Stimulated activated CD4-positive, alpha-beta T cell treated with anti-CD3 and anti-CD28 coated beads, Interleukin-4, amount 100 ng/mL, for 24 hours (primary cell): ENCODE results near the gene NT5DC4.
"Not testable (repeated sequence)": the region's sequence is repeated elsewhere in the genome, so short reads cannot be mapped to it uniquely, and the experiment has no call there.

ENCODE experiments used
- DNase-seq: peaks from one replicate; pipeline ENCODE4 v3.0.0-alpha.2; 2020

Gene NT5DC4

DNA sequence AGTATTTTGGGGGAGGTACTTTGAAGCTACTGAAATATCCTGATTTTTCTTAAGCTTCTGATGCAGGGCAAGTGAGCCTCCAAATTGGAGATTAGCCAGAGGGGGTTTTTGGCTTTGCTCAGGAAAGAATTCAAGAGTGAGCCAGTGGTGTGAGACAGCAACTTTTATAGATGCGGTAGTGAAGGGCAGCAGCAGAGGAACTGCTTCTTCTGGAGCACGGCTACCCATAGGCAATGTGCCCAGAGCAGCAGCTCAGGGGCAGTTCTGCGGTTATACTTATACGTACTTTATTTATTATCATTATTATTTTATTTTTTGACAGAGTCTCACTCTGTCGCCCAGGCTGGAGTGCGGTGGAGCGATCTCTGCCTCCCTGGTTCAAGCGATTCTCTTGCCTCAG is 19.8 kb upstream of the NT5DC4 start:
- DNase-seq, result no peak

DNA sequence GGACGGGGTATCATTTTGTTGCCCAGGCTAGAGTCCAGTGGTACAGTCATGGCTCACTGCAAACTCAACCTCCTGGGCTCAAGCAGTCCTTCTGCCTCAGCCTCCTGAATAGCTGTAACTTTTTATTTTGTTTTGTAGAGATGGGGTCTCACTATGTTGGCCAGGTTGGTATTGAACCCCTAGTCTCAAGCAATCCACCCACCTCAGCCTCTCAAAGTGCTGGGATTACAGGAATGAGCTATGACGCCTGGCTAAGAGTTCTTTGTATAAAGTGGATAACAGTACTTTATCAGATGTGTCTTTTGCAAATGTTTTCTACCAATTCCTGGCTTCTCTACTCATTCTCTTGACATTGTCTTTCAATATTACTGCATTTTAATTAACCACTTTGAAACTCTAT is 17.1 kb upstream of the NT5DC4 start:
- DNase-seq, result no peak

DNA sequence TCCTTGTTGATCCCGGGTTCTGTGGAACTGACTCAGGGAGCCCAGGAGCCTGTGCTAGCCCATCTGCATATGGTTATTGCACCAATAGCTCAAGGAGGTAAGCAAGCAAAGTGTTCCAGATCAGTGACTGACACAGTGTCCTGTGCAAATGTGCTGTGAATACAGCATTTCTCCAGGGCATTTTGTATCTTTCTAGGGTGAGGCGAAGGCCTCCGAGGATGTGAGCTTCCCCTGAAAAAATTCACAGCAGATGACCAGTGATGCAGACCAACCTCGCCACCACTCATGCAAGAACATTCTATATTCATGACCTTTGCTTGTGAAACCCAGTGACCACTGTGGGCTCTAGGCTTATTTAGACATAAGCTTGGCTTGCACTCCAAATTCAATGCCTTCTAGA is 15.2 kb upstream of the NT5DC4 start:
- no peak for DNase-seq

DNA sequence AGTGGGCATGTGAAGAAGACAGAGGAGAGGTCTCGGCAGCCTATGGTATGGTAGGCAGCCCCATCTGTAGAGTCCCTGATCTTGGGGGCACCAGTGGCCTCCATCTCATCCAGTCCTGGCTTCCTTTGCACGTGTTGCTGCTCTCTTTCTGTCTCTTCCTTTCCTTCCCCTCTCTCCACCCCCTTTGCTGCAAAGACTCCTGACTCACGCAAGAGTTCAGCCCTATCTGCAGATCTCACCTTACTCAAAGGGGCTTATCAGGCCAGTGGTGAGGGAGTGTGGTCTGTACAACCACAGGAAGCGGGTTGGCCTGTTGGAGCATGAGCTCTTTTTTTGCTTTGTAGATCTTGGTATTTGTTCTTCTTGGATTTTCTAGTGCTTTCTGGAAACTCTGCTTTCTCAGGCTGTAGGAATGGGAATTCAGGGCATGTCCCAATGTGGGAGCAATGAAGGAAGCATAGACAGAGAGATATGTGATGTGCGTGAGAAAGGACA is 14.6 kb upstream of the NT5DC4 start:
- peak; percentile 34 for DNase-seq

DNA sequence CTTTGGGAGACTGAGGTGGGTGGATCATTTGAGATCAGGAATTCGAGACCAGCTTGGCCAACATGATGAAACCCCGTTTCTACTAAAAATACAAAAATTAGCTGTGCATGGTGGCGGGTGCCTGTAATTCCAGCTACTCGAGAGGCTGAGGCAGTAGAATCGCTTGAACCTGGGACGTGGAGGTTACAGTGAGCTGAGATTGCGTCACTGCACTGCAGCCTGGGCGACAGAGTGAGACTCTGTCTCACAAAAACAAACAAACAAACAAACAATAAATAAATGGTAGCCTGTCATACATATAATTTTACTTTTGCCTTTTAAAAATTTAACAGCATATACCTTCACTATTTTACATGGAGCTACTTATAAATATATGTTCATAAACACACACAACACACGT is 13.9 kb upstream of the NT5DC4 start:
- DNase-seq, result not testable (repeated sequence)

DNA sequence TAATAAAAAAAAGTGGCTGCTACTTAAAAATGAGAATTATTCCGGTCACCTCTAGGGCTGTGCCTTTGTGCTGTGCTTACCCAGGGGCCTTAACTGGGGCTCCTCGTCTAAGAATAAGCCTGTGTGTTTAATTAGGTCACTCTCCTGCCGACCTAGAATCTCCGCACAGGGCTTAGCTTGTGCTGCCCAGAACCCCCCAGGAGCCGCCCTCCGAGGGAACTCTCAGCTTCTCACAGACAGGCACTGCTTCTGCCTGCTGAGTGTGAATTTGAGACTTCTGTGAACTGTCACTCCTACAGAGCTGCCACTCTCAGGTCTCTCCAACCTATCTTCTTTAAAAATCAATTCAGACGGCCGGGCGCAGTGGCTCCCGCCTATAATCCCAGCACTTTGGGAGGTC is 11.9 kb upstream of the NT5DC4 start:
- DNase-seq, result no peak

DNA sequence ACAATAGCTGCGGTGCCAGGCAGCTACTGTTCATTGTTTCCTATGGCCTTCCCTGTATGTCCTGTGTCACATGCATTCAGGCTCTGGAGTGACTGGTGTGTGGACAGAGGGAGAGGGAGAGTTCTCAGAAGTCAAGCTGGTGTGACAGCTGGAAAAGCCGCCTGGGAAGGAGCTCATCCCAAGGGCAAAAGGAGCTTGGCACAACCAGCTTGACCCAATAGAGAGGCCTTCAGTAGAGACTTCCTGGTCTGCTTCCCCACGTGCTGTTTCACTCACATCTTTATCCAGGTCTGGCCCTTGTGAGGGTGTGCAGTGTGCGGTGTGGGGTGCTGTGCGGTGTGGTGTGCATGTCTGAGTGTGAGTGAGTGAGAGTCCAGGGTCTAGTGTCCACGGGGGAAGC is 11.1 kb upstream of the NT5DC4 start:
- DNase-seq, result no peak

DNA sequence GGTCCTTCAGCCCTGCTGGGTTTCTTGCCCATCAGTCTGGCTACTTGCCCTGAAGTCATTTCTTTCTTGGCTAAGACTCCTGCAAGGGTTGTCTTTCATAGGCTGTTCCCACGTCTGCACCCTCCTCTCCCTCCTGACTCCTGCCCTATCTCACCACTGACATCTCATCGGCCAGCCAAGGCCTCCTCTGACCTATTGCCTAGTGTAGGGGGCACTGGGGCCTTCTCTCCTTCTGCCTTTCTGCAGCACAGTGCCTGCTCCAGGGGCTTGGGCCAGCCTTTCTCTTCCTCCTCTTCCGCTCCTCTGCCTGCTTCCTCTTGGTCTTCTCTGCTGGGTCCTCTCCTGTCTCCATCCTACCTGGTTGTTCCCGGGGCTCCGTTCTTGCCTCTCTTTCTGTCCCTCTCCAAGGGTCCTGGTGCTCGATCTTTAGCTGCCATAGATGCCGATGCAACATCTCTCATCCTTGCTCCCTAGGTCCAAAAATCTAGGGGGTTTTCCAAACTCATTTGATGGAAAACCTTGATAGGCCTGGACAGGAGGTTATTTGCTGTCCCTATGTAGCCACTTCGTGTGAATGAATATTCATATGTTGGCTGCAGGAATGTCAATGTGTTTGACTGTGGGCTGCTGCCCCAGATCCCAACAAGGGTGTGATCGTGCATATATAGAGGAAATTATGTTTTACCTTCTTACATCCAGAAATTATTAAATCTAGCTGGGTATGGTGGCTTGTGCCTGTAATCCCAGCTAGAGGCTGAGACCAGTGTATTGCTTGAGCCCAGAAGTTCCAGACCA is 9.7 kb upstream of the NT5DC4 start:
- no peak for DNase-seq

DNA sequence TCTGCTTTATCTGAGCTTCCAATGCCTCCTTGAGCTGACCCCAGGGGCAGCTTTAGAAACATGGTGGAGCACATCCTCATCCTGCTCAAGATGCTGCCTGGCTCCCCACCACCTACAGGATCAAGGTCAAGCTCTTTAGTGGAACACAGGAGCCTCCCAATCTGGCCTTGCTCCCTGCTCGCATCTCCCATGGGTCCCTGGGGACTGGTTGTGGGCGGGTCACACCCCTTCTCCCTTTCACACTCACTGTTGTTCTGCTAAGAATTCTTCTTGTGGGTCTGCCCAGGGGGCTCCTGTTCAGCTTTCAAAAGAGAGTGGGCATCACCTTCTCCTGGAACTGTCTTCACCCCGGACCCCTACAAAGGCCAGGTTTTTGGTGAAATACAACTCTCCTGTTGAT is 8.4 kb upstream of the NT5DC4 start:
- no peak for DNase-seq

DNA sequence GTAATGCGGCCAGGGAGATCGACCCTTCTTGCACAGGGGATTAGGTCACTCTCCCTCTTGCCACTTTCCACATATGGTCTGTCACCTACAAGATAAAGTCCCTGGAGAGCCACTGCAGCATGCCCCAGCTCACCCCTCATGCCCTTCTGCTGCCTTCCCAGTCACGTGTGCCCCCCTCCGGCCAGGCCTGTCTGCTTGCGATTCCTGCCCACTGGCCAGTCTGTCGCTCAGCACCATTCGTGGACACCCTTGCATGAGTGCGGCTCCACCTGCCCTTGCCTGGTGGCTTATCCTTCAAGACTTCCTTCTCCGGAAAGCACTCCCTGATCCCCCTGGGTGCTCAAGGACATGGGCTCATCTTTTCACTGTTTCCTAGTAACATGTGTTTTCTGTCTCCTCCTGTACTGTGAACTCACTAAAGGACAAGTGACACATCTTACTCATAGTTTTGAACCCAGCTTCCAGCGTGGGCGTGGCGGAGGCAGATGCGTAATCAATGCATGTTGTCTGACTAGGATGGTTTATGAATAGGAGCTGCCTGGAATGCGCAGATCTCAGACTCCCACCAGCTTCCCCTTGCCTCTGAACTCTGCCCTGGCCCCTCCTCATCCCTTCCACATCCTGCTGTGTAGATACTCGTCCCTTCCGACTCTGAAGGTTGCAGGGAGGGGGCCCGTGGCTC is 7.8 kb upstream of the NT5DC4 start:
- DNase-seq, result peak; percentile 56

DNA sequence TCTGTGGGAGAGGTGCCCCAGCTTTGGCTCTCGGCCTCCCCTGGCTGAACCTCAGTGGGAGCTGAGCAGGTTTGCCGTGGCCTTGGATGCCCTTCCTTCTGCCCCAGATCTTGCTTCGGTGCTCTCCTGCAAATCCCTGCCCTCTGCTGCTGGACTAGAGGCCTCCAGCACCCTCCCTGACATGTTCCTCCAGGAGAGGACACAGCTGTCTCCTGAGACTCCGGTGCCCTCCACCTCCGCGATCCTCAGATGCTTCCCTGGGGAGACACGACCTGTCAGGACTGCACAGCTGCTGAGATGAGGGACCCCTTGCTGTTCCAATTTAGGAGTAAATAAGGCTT is 7.3 kb upstream of the NT5DC4 start:
- DNase-seq, result no peak

DNA sequence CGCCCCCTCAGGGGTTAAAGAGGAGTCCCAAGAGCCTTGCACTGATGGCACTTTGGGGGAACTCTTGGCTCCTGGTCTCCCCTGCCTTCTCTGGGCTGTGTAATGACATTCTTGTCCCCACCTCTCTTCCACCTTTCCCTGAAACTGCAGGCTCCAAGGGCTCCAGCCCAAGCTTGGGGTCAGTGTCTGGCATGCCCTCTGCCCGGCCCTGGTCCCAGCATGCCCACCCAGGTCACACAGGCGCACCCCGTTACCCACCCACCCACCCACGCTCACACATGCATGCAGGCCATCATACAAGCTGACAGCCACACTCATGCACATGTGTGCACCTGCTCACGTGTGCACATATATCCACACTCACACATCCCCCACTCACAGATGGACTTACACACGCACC is 6.9 kb upstream of the NT5DC4 start:
- no peak for DNase-seq

DNA sequence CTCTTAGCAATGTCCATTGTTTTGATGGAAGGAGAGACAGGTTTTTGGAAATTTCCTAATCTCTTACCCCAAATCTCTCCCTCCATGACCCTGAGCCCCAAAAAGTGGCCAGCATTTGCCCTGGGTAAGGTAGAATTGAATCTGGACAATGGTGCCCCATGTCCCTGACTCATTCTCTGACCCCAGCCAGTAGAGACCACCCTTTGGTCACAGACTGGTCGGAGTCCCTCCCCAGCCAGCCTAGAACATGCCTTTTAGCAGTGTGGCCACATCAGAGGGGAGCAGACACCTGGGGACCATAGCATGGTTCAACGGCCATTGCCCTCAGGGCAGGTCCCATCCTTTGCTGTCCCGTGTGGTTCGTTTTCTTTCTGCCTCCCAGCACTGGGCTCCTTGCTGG is 6.5 kb upstream of the NT5DC4 start:
- DNase-seq, result no peak

DNA sequence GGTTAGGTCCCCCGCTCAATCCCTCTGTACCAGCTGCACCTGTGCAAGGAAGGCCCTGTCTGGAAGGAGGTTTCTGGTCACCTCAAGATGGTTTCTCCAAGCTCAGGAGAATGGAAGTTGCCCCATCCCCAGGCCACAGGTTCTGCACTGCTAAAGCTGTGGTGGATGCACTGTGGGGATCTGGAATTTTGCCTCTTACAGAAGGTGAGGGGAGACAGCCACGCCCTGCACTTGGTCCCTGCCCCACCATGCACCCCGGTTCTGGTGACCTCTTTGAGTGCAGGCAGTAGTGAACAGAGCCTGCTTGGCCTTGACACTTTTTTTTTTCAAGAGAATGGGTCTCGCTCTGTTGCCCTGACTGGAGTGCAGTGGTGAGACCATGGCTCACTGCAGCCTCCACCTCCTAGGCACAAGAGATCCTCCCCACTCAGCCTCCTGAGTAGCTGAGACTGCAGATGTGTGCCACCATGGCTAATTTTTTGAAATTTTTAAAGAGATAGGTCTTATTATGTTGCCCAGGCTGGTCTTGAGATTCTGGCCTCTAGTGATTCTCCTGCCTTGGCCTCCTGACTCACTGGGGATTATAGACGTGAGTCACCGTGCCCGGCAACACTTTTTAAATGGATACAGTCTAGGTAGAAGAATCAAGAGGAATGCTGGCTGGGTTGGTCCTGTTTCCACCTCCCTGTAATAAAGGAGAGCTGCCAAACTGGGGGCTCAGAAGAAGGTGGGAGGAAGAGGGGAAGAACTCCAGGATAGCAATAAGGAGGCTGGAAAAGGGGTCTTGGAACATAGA is 5.8 kb upstream of the NT5DC4 start:
- no peak for DNase-seq

DNA sequence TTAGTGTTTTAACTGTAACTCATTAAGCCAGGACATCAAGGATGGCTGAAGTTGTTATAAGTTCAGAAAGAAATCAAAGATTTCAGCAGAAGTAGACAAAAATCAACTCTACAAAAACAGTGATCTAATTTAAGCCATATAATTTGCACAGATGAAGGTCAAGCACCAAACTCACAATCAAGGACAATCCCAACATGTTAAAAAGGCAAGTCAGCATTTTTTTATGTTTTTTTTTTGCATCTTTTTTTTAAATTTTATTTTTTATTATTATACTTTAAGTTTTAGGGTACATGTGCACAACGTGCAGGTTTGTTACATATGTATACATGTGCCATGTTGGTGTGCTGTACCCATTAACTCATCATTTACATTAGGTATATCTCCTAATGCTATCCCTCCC is 4.7 kb upstream of the NT5DC4 start:
- DNase-seq, result not testable (repeated sequence)

DNA sequence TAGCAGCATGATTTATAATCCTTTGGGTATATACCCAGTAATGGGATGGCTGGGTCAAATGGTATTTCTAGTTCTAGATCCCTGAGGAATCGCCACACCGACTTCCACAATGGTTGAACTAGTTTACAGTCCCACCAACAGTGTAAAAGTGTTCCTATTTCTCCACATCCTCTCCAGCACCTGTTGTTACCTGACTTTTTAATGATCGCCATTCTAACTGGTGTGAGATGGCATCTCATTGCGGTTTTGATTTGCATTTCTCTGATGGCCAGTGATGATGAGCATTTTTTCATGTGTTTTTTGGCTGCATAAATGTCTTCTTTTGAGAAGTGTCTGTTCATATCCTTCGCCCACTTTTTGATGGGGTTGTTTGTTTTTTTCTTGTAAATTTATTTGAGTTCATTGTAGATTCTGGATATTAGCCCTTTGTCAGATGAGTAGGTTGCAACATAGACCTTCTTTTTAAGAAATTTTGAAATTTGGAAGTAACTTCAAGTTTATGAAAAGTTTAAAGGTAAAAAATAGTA is 3.9 kb upstream of the NT5DC4 start:
- DNase-seq, result not testable (repeated sequence)

DNA sequence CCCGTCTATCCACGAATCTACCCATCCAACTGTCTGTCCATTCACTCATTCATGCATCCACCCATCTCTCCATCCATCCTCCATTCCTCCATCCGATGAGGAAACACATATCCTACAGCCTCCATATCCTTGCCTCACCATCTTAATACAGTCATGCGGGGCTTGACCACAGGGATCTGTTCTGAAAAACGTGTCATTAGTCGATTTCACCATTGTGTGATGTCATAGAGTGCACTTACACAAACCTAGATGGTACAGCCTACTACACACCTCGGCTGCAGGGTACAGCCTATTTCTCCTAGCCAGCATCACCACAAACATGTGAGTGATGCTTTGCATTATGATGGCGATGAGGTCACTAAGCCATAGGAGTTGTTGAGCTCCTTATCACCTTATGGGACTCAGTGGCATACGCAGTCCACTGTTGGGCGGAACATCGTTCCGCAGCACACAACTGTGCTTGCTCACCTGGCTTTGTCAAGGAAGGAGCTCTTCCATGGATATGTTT is 1.9 kb upstream of the NT5DC4 start:
- no peak for DNase-seq

DNA sequence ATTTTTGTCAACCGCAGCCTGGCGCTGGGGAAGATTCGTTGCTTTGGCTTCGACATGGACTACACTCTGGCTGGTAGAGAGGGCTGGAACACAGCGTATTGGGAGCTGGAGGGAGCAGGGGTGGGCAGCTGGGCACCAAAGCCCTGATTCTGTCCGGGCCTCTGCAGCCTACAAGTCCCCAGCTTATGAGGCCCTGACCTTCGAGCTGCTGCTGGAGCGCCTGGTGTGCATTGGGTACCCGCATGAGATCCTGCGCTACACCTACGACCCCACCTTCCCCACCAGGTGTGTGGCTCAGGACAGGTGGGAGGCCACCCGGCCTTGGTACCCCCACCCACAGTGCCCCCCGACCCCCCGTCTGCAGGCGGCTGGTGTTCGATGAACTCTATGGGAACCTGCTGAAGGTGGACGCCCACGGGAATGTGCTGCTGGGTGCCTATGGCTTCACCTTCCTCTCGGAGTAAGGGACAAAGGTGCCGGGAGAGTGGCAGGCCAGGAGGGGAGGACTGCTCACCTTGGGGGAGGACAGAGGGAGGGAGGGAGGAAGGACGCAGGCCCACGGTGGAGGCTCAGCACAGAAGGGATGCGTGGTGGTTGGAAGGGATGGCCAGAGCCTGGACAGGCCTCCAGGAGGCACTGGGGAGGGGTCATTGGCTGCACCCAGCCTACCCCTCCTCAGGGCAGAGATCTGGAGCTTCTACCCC is 1.2 kb downstream of the NT5DC4 start:
- DNase-seq, result no peak

DNA sequence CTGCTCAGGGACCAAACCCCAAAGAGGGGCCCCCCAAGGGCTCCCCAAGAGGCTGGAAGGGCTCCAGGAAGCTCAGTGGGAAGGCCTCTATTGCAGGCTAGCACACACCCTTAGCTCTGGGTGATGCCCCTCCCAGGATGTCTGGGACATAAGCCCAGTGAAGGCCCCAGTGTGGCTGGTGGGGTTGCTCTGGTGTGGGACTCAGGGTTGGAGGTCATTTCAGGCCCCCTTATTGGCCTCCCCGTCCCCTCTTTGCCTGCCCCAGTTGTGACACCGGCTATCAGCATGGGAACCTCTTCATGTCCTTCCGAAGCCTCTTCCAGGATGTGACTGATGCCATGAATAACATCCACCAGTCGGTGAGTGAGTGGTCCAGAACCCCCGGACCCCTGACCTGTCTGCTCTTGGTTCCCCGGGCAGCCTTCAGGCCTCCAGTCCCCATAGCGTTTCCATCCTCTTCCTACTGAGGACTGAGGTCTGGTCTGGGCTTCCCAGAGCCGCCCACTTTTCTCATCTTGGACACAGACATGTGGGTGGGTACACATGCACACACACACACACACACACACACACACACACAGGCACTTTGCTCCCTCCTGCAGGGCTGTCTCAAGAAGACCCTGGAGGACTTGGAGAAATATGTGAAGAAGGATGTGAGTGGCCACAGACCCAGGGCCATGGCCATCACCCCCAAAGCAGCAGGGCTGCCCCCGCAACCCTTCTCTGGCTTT is 2.2 kb downstream of the NT5DC4 start:
- no peak for DNase-seq

DNA sequence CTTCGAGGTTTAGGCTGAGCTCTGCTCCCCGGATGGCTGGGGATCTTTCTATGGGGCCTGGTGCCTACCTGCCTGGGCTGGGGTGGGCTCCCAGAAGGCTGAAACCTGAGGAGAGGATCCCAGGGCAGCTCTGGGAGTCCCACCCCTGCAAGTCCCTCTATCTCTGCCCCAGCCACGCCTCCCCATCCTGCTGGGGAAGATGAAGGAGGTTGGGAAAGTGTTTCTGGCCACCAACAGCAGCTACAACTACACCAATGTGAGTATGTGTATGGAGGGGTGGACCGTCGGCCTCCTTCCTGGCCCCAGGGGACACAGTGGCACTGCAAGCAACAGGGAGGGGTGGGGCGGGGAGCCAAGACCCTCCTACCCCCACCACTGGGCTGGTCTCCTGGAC is 2.7 kb downstream of the NT5DC4 start:
- no peak for DNase-seq

DNA sequence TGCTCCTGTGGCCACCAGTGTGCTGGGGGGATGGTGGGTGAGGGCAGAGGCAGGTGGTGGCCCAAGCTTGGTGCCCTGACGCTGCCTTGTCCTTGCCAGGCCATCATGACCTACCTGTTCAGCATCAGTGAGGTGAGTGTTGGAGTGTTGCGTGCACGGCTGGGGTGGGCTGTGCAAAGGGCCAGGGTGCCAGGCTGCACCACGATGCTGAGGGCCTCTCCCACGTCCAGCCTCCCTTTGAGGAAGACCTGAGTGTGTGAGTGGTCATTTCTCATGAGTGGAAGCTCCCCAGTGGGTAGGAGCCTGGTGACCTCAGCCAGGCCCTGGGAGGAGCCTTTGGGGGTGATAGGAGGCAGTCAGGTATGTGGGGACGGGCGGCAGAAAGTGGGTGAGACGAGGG is 3.2 kb downstream of the NT5DC4 start:
- no peak for DNase-seq
